Germinal center (tissue), 1 donor: ENCODE data around the gene CCL3.
"Not testable (repeated sequence)": the region's sequence is repeated elsewhere in the genome, so short reads cannot be mapped to it uniquely, and the experiment has no call there.

ENCODE experiments used
- DNase-seq: peaks from one replicate; pipeline ENCODE4 v3.0.0; 2012; ENCODE audit warnings: mixed read lengths, low spot score

CCL3 gene

DNA sequence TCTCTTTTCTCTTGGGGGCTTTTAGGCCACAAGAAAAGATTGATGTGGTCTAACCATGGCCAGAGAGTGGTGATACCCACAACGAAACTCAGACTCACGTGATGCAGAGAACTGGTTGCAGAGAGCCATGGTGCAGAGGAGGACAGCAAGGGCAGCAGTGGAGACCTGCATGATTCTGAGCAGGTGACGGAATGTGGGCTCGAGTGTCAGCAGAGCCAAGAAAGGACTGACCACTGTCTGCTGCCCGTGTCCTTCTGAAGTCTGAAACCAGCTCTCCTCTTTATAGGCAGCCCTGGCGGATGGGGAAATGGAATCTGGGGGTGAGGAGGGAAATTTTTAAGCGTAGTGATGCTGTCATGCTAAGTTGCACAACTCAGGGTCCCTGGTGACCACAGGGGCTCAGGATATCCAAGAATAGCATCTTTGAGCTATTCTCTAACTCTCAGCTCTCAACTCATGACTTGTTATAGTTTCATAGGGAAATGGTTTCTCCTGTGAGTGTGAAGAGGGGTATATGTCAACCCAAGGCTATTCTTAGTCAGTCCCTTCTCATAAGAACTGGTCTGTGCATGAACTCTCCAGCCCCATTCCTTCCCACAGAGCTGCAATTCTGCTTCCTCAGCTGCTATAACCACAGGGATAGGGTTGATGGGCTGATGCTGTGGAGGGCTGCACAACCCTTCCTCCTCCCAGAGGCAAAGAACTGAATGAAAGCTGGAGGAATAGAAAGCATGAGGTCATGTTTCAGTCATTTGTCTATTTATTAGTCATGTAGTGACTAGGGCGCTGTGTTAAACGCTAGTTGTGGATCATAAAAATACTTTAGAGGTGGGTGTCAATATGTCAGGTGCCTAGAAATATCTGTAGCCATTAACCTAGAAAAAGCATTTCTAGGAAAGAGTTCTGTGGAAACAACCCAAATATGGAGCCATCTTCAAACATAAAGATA, at the start of gene CCL3:
TSS of gene CCL3 (minus strand) at position 256 of the 949 bp plus-strand sequence. CDS start at position 171, 85 bp downstream.
- DNase-seq = peak; percentile 54

DNA sequence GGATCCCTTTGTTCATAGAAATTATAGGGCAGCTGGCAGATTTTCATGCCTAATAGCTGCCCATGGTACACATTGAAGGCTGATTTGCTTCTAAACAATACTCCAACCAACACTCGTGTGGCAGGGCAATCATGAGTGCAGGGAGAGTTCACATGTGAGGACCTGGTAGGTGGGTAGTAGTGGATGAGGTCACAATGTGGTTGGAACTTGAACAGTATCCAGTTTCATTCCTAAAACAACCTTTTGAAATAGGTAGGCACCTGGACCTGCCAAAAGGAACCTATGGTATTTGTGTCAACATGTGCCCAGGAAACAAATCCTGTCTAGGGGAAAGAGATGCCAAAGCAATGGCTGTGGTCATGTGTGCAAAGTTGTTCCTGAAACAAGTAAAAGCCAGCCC, 46.5 kb upstream of the CCL3 start:
- DNase-seq = no peak

DNA sequence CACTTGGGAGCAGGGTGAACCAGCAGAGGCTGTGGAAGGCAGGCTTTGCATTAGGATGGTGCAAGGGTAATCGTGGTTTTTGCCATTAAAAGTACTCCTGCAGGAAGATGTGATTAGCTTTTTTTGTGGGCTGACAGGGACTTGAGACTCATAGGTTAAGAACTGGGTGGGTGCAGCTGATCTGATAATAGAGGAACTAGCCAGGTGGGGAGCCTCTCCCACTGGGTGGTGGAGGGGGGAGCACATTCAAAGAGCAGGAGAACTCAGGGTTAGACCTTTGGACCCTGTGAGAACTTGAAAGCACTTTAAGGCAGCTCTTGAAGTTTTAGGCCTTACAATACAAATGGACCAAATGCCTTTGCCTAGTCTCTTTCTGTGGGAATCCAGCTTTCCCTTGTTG, 46.1 kb upstream of the CCL3 start:
- no peak for DNase-seq

DNA sequence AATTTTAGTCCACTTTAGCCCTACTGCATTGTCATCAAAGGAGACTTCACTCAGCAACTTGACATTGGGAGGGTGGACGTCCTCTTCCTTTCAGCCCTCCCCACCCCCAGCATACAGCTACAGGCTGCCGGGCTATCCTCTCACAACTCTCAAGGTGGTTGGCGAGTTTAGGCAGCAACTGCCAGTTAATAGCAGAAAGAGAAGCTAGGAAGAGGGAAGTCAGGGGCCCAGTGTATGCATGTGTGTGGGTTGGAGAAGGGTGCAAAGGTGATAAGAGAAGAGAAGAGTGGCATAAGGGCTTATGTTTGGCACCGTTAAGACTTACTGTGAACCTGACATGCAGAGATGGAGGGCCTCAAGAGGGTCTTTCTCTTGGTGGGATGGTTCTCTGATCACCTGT, 45.5 kb upstream of the CCL3 start:
- DNase-seq = no peak

- DNase-seq = no peak
Measured at GRCh38 chr17:36133602-36134236, 43.8 kb upstream of the CCL3 start.

- no peak for DNase-seq
Measured at GRCh38 chr17:36132421-36132831, 42.5 kb upstream of the CCL3 start.

GRCh38 chr17:36131931-36132330, 42.0 kb upstream of the CCL3 start:
- no peak for DNase-seq

GRCh38 chr17:36131421-36131820, 41.5 kb upstream of the CCL3 start:
- no peak for DNase-seq

DNA sequence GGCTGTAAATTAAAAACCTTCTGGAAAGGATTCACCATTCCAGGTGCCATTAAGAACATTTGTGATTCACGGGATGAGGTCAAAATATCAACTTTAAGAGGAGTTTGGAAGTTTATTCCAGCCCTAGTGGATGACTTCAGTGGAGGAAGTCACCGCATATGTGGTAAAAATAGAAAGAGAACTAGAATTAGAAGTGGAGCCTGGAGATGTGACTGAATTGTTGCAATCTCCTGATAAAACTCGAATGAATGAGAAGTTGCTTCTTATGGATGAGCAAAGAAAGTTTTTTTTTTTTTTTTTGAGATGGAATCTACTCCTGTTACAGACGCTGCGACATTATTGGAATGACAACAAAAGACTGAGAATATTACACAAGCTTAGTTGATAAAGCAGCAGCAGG, 40.4 kb upstream of the CCL3 start:
- no peak for DNase-seq

DNA sequence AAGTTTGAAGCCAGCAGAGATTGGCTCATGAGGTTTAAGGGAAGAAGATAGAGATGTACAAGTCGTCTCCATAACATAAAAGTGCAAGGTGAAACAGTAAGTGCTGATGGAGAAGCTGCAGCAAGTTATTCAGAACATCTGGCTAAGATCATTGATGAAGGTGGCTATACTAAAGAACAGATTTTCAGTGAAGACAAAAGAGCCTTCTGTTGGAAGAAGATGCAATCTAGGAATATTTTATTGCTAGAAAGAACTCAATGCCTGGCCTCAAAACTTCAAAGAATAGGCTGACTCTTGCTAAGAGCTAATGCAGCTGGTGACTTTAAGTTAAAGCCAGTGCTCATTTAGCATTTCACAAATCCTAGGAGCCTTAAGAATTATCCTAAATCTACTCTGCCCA, 39.7 kb upstream of the CCL3 start:
- no peak for DNase-seq

DNA sequence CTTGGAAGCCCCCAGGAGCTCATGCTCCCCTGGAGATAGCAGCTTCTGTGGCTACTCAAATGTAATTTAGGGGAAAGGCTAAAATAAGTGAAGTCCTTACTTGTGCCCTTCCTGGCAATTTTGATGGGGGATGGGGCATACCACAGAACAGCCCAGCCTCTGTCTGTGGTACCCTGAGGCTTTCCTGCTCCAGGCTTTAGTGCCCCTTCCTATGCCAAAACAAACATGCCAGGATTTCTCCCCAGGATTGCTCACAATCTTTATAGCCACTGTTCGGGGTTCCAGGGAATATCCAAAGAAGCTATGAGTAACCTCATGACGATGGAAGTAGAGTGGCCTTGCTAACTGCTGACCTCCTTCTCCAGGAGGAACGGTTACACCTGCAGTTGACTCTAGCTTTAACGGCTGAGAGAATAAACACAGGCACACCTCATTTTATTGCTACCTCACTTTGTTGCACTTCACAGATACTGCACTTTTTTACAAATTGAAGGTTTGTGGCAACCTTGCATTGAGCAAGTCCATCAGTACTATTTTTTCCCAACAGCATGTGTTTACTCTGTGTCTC, 38.6 kb upstream of the CCL3 start:
- DNase-seq = no peak

DNA sequence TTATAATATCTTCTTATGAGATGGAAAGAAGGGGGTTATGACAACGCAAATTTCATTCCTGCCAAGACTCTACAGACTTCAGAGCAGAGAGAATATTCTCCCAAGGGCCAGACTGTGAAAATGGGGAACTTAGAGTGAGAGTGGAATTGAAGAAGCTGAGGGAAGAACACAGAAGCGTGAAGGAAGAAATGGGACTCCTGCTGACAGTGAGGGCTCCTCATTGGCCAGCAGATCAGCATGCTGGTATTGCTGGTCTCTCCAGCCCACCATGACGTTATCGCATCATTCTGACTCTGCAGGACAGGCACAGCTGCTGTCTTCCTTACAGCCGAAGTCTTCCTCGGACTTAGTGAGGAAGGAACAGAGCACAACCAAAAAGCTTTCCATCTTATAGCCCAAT, 38.0 kb upstream of the CCL3 start:
- peak; percentile 46 for DNase-seq

GRCh38 chr17:36127199-36127893, 37.4 kb upstream of the CCL3 start:
- DNase-seq = peak; percentile 88

- DNase-seq = no peak
Measured at GRCh38 chr17:36124879-36125824, 35.2 kb upstream of the CCL3 start.

GRCh38 chr17:36123431-36123830, 33.5 kb upstream of the CCL3 start:
- DNase-seq = no peak

DNA sequence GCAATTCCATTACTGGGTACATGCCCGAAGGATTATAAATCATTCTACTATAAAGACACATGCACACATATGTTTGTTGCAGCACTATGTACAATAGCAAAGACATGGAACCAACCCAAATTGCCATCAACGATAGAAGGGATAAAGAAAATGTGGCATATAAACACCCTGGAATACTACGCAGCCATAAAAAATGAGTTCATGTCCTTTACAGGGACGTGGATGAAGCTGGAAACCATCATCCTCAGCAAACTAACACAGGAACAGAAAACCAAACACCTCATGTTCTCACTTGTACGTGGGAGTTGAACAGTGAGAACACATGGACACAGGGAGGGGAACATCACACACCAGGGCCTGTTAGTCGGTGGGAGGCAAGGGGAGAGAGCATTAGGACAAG, 31.2 kb upstream of the CCL3 start:
- not testable (repeated sequence) for DNase-seq

GRCh38 chr17:36120221-36120620, 30.3 kb upstream of the CCL3 start:
- DNase-seq = no peak

DNA sequence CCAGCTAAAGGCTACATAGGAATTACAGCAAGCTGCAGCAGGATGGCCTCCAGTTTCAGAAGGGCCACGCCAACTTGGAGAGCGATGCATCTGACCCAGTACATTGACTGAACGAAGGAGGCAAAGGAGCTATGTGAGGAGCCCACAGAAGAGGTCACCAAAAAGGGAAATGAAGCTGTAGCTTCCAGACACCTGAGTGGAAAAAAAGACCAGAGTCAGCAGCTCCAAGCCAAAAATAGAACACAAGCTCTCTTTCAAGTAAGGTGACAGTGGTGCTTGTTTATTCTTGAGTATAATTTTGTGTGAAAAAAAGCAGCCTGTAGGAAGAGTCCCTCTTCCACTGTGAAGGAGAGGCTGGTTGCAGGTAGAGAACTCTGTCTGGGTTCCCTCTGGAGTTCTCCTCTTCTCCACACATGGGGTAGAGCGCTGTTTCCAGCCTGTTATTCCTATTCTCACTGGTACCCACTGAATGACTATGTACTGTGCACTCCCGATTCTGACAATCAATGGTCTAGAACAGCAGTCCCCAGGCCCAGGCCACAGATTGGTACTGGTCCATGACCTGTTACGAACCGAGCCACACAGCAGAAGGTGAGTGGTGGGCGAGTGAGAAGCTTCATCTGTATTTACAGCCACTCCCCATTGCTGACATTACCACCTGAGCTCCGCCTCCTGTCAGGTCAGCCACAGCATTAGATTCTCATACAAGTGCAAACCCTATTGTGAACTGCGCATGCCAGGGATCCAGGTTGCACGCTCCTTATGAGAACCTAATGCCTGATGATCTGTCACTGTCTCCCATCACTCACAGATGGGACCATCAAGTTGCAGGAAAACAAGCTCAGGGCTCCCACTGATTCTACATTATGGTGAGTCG, 28.8 kb upstream of the CCL3 start:
- DNase-seq = no peak

- no peak for DNase-seq
Measured at GRCh38 chr17:36117505-36118382, 27.8 kb upstream of the CCL3 start.
